ENCODE measurements around the gene RAP2A. TPM values are rescaled to one million over a fixed set of nuclear protein-coding genes. Genes with fewer than 3 reads are reported as not detected.

The RAP2A gene
- total RNA-seq, 2 donors from 2014 or later: 24.9 to 33.5 TPM

DNA sequence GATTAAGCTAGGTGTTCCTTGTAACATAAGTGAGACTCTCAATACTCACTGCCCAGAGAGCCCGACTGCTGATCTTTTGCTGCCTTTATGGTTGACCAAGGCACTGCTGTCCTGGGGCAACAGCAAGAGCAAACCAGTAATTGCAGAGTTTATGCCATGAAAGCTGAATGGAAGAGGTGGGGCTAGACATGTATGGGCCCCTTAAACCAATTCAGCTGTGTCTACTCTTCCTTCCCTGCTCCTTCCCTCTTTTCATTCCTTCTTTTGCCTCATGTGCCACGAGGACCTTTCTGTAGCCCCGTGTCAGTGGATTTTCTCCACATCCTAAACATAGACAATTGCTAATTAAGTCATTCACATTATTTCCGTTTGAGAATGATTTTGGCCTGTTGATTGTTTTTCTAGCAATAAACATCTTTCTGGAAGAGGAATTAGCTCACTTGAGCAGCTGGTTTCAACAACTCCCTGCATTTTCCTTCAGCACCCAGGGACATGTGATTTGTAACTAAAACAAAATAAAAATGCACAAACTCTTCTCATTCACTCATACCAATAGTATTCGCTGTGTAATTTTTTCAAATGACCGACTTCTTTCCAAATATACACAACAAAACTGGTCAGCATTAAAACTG lies 40.5 kb downstream of the RAP2A start:
- no peaks in the 10 kb centered on the region for H3K9me3 Mint-ChIP-seq
- H3K27ac Mint-ChIP-seq: no peak overlapping the region
- H3K27me3 Mint-ChIP-seq (ENCODE audit: low read depth): no peaks in the 10 kb centered on the region
- no peak overlapping the region for H3K4me3 Mint-ChIP-seq
- no peaks in the 10 kb centered on the region for H3K4me1 Mint-ChIP-seq (ENCODE audit: low read depth)
- DNase-seq (no peak), ATAC-seq (replicated peaks in 1 of 2) (no peak)
- no peaks in the 10 kb centered on the region for H3K36me3 Mint-ChIP-seq (ENCODE audit: insufficient read depth in 2 of 2)

GRCh38 chr13:97475011-97475410 lies 41.0 kb downstream of the RAP2A start:
- Mint-ChIP-seq H3K27ac (no peak overlapping the region), H3K9me3 (no peaks in the 10 kb centered on the region), H3K36me3 (ENCODE audit: insufficient read depth in 2 of 2) (no peaks in the 10 kb centered on the region), H3K27me3 (ENCODE audit: low read depth) (no peaks in the 10 kb centered on the region), H3K4me3 (no peak overlapping the region), H3K4me1 (ENCODE audit: low read depth) (no peaks in the 10 kb centered on the region)
- DNase-seq (no peak), ATAC-seq (replicated peaks in 1 of 2) (no peak)

DNA sequence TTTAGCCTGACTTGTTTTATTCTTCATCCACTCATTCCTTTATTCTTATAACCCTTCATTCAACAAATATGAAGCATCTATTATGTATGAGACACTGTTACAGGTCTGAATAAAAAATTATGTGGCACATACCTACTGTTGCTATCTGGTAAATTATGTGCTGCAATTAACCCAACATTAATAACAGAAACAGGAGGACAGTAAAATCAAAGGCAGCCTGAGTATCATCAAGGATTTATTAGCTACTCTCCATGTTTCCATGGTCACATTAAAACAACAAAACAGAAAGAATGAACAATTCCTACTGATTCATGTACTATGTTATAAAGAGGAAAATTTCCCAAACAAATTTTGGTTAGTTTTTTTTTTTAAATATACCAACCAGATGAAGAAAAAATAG lies 43.9 kb downstream of the RAP2A start:
- no peaks in the 10 kb centered on the region for H3K36me3 Mint-ChIP-seq (ENCODE audit: insufficient read depth in 2 of 2)
- no peak overlapping the region for H3K4me3 Mint-ChIP-seq
- no peaks in the 10 kb centered on the region for H3K9me3 Mint-ChIP-seq
- no peaks in the 10 kb centered on the region for H3K27me3 Mint-ChIP-seq (ENCODE audit: low read depth)
- no peak for DNase-seq
- no peak for ATAC-seq (replicated peaks in 1 of 2)
- H3K4me1 Mint-ChIP-seq (ENCODE audit: low read depth): no peaks in the 10 kb centered on the region
- no peak overlapping the region for H3K27ac Mint-ChIP-seq

DNA sequence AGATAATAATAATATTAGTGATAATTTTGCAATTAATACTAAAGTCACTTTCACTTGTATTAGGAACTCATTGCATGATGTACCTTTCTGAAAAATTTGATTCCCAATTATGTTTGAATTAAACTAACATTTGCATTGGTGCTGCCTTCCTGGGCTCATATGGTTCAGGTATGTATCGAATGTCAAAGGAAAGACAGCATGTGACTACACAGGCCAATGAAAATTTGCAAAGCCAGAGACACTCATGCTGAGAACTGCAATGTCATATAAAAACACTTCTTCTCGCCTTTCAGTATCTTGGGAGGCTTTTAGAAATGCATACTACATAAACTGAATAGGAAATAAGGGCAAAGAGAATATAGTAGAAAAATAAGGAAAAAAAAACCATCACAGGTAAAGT lies 44.3 kb downstream of the RAP2A start:
- Mint-ChIP-seq H3K9me3 (no peaks in the 10 kb centered on the region), H3K4me1 (ENCODE audit: low read depth) (no peaks in the 10 kb centered on the region), H3K36me3 (ENCODE audit: insufficient read depth in 2 of 2) (no peaks in the 10 kb centered on the region), H3K27me3 (ENCODE audit: low read depth) (no peaks in the 10 kb centered on the region), H3K4me3 (no peak overlapping the region), H3K27ac (no peak overlapping the region)
- ATAC-seq (replicated peaks in 1 of 2) (no peak), DNase-seq (no peak)

GRCh38 chr13:97483465-97483864 lies 49.5 kb downstream of the RAP2A start:
- Mint-ChIP-seq H3K36me3 (ENCODE audit: insufficient read depth in 2 of 2) (peaks cover 0 to 2% of the 10 kb centered on the region in 2 donors), H3K27me3 (ENCODE audit: low read depth) (peaks cover 7% of the 10 kb centered on the region), H3K4me3 (no peak overlapping the region), H3K9me3 (no peaks in the 10 kb centered on the region), H3K4me1 (ENCODE audit: low read depth) (no peaks in the 10 kb centered on the region), H3K27ac (no peak overlapping the region)
- ATAC-seq (replicated peaks in 1 of 2) (no peak), DNase-seq (no peak)

GRCh38 chr13:97484301-97484700 lies 50.3 kb downstream of the RAP2A start:
- no peak for ATAC-seq (replicated peaks in 1 of 2)
- Mint-ChIP-seq H3K27me3 (ENCODE audit: low read depth) (peaks cover 7% of the 10 kb centered on the region), H3K27ac (no peak overlapping the region), H3K4me3 (no peak overlapping the region), H3K36me3 (ENCODE audit: insufficient read depth in 2 of 2) (peaks cover 0 to 2% of the 10 kb centered on the region in 2 donors), H3K4me1 (ENCODE audit: low read depth) (no peaks in the 10 kb centered on the region), H3K9me3 (no peaks in the 10 kb centered on the region)
- no peak for DNase-seq

DNA sequence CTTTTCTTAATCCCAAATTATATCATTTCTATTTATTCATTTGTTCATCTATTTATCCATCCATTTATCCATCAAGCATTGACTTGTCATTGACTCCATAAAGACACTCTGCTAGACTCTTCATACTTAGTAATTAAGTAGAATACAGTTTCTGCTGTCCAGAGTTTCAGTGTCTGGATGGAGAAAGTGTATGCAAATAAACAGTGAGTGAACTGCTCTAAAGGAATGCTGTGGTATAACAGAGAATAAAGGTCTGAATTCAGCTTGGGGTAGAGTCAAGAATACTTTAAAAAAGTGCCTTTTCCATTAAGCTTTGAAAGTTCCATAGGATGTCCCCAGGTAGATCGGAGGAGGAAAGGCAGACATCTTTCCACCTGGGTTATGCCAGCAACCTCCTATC lies 51.4 kb downstream of the RAP2A start:
- no peak overlapping the region for H3K27ac Mint-ChIP-seq
- H3K27me3 Mint-ChIP-seq (ENCODE audit: low read depth): peaks cover 7% of the 10 kb centered on the region
- DNase-seq: no peak
- ATAC-seq (replicated peaks in 1 of 2): no peak
- no peaks in the 10 kb centered on the region for H3K4me1 Mint-ChIP-seq (ENCODE audit: low read depth)
- no peak overlapping the region for H3K4me3 Mint-ChIP-seq
- H3K36me3 Mint-ChIP-seq (ENCODE audit: insufficient read depth in 2 of 2): peaks cover 0 to 2% of the 10 kb centered on the region in 2 donors
- no peaks in the 10 kb centered on the region for H3K9me3 Mint-ChIP-seq

DNA sequence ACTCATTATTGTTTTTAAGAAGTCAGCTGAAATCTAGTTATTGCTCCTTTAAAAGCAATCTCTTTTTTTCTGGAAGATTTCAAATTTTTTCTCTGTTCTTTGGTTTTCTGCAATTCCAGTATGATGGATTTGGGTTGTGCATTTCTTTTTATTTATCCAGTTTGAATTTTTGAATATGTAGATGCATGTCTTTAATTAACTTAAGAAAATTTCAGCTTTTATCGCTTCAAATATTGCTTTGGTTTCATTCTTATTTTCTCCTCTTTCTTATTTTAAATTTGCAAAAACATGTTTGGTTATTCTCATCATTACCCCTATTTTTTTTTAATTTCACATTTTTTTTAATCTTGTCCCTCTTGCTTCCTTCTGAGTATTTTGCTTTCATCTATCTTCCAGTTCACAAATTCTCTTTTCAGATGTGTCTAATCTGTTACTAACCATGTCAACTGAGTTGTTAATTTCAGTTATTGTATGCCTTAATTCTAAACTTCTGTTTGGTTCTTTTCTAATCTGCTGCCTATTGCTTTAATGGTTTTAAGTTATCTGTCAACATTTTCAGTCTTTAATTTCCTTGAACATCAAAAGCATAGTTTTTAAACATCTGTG lies 56.8 kb downstream of the RAP2A start:
- ATAC-seq (replicated peaks in 1 of 2) (no peak), DNase-seq (no peak)
- H3K27me3 Mint-ChIP-seq (ENCODE audit: low read depth): peaks cover 7% of the 10 kb centered on the region
- no peaks in the 10 kb centered on the region for H3K4me1 Mint-ChIP-seq (ENCODE audit: low read depth)
- peaks cover 3 to 7% of the 10 kb centered on the region in 2 donors for H3K9me3 Mint-ChIP-seq
- no peak overlapping the region for H3K27ac Mint-ChIP-seq
- peaks cover 4 to 8% of the 10 kb centered on the region in 2 donors for H3K36me3 Mint-ChIP-seq (ENCODE audit: insufficient read depth in 2 of 2)
- no peak overlapping the region for H3K4me3 Mint-ChIP-seq

DNA sequence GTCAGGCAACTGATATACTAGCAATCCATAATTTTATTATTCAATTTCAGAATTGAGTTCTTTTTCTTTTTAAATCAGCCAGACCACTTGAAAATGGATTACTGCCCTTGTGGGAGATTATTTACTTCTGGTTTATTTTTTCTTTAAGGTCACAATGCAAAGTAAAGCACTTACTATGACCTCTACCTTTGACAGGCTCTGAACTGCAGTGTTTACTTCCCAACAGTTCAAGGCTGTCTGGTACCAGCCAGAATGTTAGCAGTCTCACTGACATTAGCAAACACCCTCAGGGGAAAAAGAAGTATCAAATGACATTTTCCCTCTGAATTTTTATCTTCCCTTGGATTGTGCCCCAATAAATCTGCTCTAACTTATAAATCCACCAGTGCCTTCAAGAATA lies 57.5 kb downstream of the RAP2A start:
- Mint-ChIP-seq H3K27ac (no peak overlapping the region), H3K36me3 (ENCODE audit: insufficient read depth in 2 of 2) (peaks cover 4 to 6% of the 10 kb centered on the region in 2 donors), H3K27me3 (ENCODE audit: low read depth) (peaks cover 2% of the 10 kb centered on the region), H3K4me1 (ENCODE audit: low read depth) (no peaks in the 10 kb centered on the region), H3K9me3 (peaks cover 3 to 7% of the 10 kb centered on the region in 2 donors), H3K4me3 (no peak overlapping the region)
- DNase-seq: no peak
- no peak for ATAC-seq (replicated peaks in 1 of 2)

- no peak overlapping the region for H3K4me3 Mint-ChIP-seq
- no peaks in the 10 kb centered on the region for H3K27me3 Mint-ChIP-seq (ENCODE audit: low read depth)
- H3K27ac Mint-ChIP-seq: no peak overlapping the region
- no peak for DNase-seq
- H3K9me3 Mint-ChIP-seq: peaks cover 3 to 7% of the 10 kb centered on the region in 2 donors
- no peaks in the 10 kb centered on the region for H3K4me1 Mint-ChIP-seq (ENCODE audit: low read depth)
- H3K36me3 Mint-ChIP-seq (ENCODE audit: insufficient read depth in 2 of 2): peaks cover 4 to 6% of the 10 kb centered on the region in 2 donors
- no peak for ATAC-seq (replicated peaks in 1 of 2)
These were observed 58.3 kb downstream of the RAP2A start for GRCh38 chr13:97492257-97492656.

DNA sequence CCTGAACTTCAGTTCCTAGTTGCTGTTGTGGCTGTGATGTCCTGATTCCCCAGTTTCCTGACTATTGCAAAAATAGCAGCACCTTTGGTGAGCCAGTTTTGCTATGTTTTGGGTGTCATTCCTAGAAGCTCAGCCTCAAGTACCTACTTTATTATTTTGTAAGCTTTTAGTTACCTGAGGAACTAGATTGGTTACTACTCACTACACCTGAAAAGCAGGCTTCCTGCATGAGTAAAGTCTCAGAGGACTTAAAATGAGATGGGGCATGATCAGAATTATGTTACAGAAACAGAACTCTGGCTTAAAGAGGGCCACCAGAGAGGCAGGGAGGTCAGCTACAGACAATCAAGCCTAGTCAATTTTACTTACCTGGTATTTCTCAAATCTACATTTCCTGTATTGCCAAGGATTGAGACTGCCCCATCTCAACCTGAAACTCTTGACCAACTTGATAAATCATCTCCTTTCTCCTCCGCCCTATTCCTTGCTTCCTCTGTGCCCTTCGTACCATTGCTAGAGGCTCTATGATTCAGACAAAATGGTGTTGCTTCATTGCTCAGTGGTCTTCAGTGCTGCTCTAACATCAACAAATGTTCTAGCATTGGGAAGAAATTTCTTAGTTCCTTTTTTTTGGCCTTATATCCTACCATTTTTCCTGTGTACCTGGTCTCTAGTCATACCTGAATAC lies 58.9 kb downstream of the RAP2A start:
- H3K27ac Mint-ChIP-seq: no peak overlapping the region
- H3K4me1 Mint-ChIP-seq (ENCODE audit: low read depth): no peaks in the 10 kb centered on the region

DNA sequence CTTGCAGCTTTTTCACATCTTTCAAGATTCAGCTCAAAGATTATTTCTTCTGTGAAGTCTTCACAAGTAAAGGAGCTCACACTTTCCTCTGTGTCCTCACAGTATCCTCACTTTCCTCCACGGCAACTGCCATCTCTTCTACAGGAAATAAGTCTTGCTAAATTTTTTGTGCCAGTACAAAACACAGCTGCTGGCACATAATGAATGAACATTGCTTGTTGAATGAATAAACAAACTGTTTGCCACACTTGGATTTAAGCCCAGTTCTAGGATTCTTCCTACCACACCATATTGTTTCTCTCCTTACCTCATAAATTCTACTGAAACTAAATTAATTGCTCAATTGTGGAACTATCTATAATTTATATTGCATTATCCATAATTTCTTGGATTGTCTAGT lies 59.5 kb downstream of the RAP2A start:
- H3K27me3 Mint-ChIP-seq (ENCODE audit: low read depth): no peaks in the 10 kb centered on the region
- H3K27ac Mint-ChIP-seq: no peak overlapping the region
- H3K4me1 Mint-ChIP-seq (ENCODE audit: low read depth): no peaks in the 10 kb centered on the region
- H3K4me3 Mint-ChIP-seq: no peak overlapping the region
- peaks cover 3 to 7% of the 10 kb centered on the region in 2 donors for H3K9me3 Mint-ChIP-seq
- H3K36me3 Mint-ChIP-seq (ENCODE audit: insufficient read depth in 2 of 2): peaks cover 4 to 6% of the 10 kb centered on the region in 2 donors
- DNase-seq (no peak), ATAC-seq (replicated peaks in 1 of 2) (no peak)

More for the DNA sequence above, 58.9 kb downstream of the RAP2A start:
- DNase-seq: no peak
- no peak for ATAC-seq (replicated peaks in 1 of 2)
- Mint-ChIP-seq H3K27me3 (ENCODE audit: low read depth) (no peaks in the 10 kb centered on the region), H3K36me3 (ENCODE audit: insufficient read depth in 2 of 2) (peaks cover 4 to 6% of the 10 kb centered on the region in 2 donors), H3K4me3 (no peak overlapping the region), H3K9me3 (peaks cover 3 to 7% of the 10 kb centered on the region in 2 donors)

DNA sequence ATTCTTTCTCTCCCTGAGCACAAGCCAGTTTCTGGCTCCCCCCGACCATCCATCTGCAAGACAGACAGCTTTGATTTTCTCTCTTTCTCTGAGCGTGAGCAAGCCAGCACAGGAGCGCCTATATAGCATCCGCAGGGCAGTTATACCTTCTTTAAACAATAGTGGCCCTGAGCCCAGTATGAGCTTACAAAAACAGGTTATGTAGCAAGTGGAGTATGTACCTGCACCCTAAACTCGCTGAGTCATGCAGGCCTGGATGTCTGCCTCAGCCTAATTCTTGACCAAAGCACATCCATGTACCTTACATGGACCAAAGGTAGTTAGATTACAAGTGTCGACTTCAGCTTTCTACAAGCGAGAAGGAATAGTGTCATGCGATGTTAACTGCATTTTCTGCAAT lies 61.7 kb downstream of the RAP2A start:
- Mint-ChIP-seq H3K4me3 (no peak overlapping the region), H3K27me3 (ENCODE audit: low read depth) (no peaks in the 10 kb centered on the region), H3K9me3 (peaks cover 3 to 7% of the 10 kb centered on the region in 2 donors), H3K4me1 (ENCODE audit: low read depth) (no peaks in the 10 kb centered on the region), H3K36me3 (ENCODE audit: insufficient read depth in 2 of 2) (peaks cover 4 to 6% of the 10 kb centered on the region in 2 donors), H3K27ac (no peak overlapping the region)
- DNase-seq (no peak), ATAC-seq (replicated peaks in 1 of 2) (no peak)

Measured in activated T-cell treated with anti-CD3 and anti-CD28 coated beads, Interleukin-2, amount 50 U/mL, for 72 hours (primary cell).